ENCODE measurements around the gene SACM1L. TPM values are rescaled to one million over a fixed set of nuclear protein-coding genes. Genes with fewer than 3 reads are reported as not detected.

The SACM1L gene
- total and polyA plus RNA-seq, 2 experiments from 2014 or later: 28.1 to 61.6 TPM

DNA sequence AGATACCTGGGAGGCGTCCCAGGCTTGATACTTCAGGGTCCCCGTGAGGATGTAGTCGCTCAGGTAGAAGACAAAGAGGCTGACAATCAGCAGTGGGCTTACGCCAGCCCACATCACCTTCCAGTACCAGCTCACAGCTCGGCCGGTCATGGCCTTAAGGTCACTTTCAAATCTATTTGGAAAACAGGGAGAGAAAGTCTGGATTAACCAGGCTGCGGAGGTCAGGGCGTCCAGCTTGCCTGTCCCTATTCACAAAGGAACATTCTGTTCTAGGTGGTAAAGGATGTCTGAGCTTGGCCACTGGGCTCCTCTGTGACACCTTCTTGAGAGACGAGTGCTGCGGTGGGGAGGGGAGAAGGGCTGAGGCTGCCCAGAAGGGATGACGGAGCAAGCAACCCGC, 70.7 kb downstream of the SACM1L start:
- no peaks in the 10 kb centered on the region for H3K36me3 ChIP-seq (replicated peaks; ENCODE audit: insufficient read depth, low read depth)
- H3K9me2 ChIP-seq (replicated peaks; ENCODE audit: insufficient read depth): no peaks in the 10 kb centered on the region
- no peaks in the 10 kb centered on the region for H4K20me1 ChIP-seq (ENCODE audit: insufficient read depth, poor library complexity, severe bottlenecking)
- 83% methylated on average over 12 of the region's 12 CpGs for WGBS (ENCODE audit: low lambda C conversion rate, missing lambda C conversion rate)
- no peak overlapping the region for H3K27ac ChIP-seq
- DNase-seq (ENCODE audit: low spot score): no peak
- H3K9me3 ChIP-seq (ENCODE audit: low read depth): no peaks in the 10 kb centered on the region
- H3K79me2 ChIP-seq: no peaks in the 10 kb centered on the region
- H3K4me3 ChIP-seq: no peak overlapping the region
- no peaks in the 10 kb centered on the region for H3K4me1 ChIP-seq (ENCODE audit: insufficient read depth)
- no peak overlapping the region for H3K4me2 ChIP-seq
- no peak overlapping the region for H2AFZ ChIP-seq
- H3K27me3 ChIP-seq: no peaks in the 10 kb centered on the region
- TF ChIP-seq EZH2phosphoT487 (IDR thresholded peaks at IDR 0.05; ENCODE audit: low read depth, severe bottlenecking, unreplicated experiment) (no peak), EZH2 (IDR thresholded peaks at IDR 0.05; ENCODE audit: borderline replicate concordance) (no peak)
- TF ChIP-seq, protein P1, sequence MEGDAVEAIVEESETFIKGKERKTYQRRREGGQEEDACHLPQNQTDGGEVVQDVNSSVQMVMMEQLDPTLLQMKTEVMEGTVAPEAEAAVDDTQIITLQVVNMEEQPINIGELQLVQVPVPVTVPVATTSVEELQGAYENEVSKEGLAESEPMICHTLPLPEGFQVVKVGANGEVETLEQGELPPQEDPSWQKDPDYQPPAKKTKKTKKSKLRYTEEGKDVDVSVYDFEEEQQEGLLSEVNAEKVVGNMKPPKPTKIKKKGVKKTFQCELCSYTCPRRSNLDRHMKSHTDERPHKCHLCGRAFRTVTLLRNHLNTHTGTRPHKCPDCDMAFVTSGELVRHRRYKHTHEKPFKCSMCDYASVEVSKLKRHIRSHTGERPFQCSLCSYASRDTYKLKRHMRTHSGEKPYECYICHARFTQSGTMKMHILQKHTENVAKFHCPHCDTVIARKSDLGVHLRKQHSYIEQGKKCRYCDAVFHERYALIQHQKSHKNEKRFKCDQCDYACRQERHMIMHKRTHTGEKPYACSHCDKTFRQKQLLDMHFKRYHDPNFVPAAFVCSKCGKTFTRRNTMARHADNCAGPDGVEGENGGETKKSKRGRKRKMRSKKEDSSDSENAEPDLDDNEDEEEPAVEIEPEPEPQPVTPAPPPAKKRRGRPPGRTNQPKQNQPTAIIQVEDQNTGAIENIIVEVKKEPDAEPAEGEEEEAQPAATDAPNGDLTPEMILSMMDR (IDR thresholded peaks at IDR 0.05; ENCODE audit: poor library complexity): no peak

DNA sequence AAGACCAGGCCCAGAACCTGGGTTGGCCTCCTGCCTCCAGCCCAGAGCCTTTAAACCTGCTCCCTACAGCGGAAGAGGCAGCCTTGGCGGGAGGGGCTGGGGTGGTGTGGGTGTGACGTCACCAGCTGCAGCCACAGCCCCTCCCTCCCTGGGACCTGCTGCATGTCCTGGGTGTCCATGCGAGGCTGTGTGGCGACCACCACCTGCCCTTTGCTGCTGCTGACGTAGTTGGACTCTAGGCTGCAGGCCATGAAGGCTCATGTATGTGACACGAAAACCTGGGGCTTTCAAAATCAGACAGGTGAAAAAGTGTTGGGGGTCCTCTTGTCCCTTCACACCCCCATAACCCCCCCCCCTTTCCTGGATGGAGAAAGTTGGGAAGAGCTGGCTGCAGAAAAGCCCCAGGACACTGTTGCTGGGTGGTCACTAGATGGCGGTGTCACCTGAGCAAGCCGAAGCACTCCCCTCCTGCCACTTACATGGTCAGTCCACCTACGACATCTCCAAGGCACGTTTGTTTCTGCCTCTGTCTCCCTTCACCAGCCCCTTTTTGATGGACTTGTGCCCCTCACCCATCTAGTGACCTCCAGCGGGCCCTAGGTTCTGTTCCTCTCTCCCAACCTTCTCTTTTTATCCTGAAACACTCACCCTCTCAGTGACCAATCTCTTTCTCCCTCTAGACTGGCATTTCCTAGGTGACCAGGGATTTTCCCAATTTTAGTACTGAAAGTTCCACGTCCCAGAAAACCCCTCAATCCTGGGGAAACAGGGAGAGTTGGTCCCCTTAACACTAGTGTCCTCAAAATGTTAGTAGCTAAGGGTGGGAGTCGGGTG, 71.9 kb downstream of the SACM1L start:
- H3K9me3 ChIP-seq (ENCODE audit: low read depth): no peaks in the 10 kb centered on the region
- H3K79me2 ChIP-seq: no peaks in the 10 kb centered on the region
- no peak for TF ChIP-seq EZH2phosphoT487 (IDR thresholded peaks at IDR 0.05; ENCODE audit: low read depth, severe bottlenecking, unreplicated experiment)
- TF ChIP-seq, protein P1 (IDR thresholded peaks at IDR 0.05; ENCODE audit: poor library complexity): peak; percentile 76
- no peak overlapping the region for H3K27ac ChIP-seq
- H3K4me2 ChIP-seq: no peak overlapping the region
- DNase-seq (ENCODE audit: low spot score): peak; percentile 83
- no peaks in the 10 kb centered on the region for H3K9me2 ChIP-seq (replicated peaks; ENCODE audit: insufficient read depth)
- H3K4me3 ChIP-seq: no peak overlapping the region
- H2AFZ ChIP-seq: no peak overlapping the region
- H3K27me3 ChIP-seq: no peaks in the 10 kb centered on the region
- no peaks in the 10 kb centered on the region for H3K4me1 ChIP-seq (ENCODE audit: insufficient read depth)
- H4K20me1 ChIP-seq (ENCODE audit: insufficient read depth, poor library complexity, severe bottlenecking): no peaks in the 10 kb centered on the region
- WGBS (ENCODE audit: low lambda C conversion rate, missing lambda C conversion rate): 38% methylated on average over 14 of the region's 14 CpGs
- H3K36me3 ChIP-seq (replicated peaks; ENCODE audit: insufficient read depth, low read depth): no peaks in the 10 kb centered on the region

DNA sequence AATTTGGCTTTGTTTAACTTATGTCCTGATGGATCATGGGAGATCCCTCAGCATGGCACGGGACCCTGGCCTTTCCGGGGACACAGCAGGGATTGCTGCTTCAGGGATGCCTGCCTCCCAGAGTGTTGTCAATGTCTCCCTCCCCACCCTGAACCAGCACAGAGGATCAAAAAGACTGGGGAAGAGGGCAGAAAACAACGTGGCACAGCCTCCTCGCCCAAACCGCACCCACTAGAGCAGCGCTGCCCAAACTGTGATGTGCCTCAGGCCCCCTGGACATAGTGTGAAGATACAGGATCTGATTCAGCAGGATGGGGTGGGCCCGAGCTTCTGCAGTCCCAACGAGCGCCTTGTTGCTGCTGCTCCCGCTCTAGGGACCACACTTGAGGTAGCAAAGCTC, 72.6 kb downstream of the SACM1L start:
- no peak overlapping the region for H3K4me2 ChIP-seq
- H3K4me3 ChIP-seq: no peak overlapping the region
- 95% methylated on average over 10 of the region's 10 CpGs for WGBS (ENCODE audit: low lambda C conversion rate, missing lambda C conversion rate)
- H2AFZ ChIP-seq: no peak overlapping the region
- H3K9me3 ChIP-seq (ENCODE audit: low read depth): no peaks in the 10 kb centered on the region
- H3K4me1 ChIP-seq (ENCODE audit: insufficient read depth): no peaks in the 10 kb centered on the region
- H3K36me3 ChIP-seq (replicated peaks; ENCODE audit: insufficient read depth, low read depth): no peaks in the 10 kb centered on the region
- DNase-seq (ENCODE audit: low spot score): no peak
- no peaks in the 10 kb centered on the region for H3K9me2 ChIP-seq (replicated peaks; ENCODE audit: insufficient read depth)
- no peaks in the 10 kb centered on the region for H3K79me2 ChIP-seq
- H3K27ac ChIP-seq: no peak overlapping the region
- no peaks in the 10 kb centered on the region for H3K27me3 ChIP-seq
- TF ChIP-seq EZH2 (IDR thresholded peaks at IDR 0.05; ENCODE audit: borderline replicate concordance) (no peak), EZH2phosphoT487 (IDR thresholded peaks at IDR 0.05; ENCODE audit: low read depth, severe bottlenecking, unreplicated experiment) (no peak)
- TF ChIP-seq, protein P1 (IDR thresholded peaks at IDR 0.05; ENCODE audit: poor library complexity): no peak
- H4K20me1 ChIP-seq (ENCODE audit: insufficient read depth, poor library complexity, severe bottlenecking): no peaks in the 10 kb centered on the region
